Fibroblast of skin of right quadriceps (primary cell): ENCODE measurements around the gene FBXL13.
A peak's percentile ranks its signal among the peaks of the same experiment; 100 is the strongest.

Experiments used
- DNase-seq: peaks from one replicate; pipeline ENCODE4 v3.0.0-alpha.2; 2013

FBXL13 gene

GRCh38 chr7:102890292-102890970 lies 184.2 kb downstream of the FBXL13 start:
- peak; percentile 88 for DNase-seq

- DNase-seq: no peak
Measured at GRCh38 chr7:102889851-102890250, 184.7 kb downstream of the FBXL13 start.

GRCh38 chr7:102888561-102889233 lies 185.9 kb downstream of the FBXL13 start:
- DNase-seq: no peak

- peak; percentile 51 for DNase-seq
Measured at GRCh38 chr7:102883098-102883860, 191.3 kb downstream of the FBXL13 start.

- peak; percentile 99 for DNase-seq
Measured at GRCh38 chr7:102875700-102876295, 198.8 kb downstream of the FBXL13 start.

- no peak for DNase-seq
Measured at GRCh38 chr7:102874966-102875365, 199.6 kb downstream of the FBXL13 start.

GRCh38 chr7:102874166-102874829 lies 200.3 kb downstream of the FBXL13 start:
- DNase-seq: peak; percentile 87

- no peak for DNase-seq
Measured at GRCh38 chr7:102873470-102874165, 201.0 kb downstream of the FBXL13 start.

GRCh38 chr7:102872460-102872859 lies 202.1 kb downstream of the FBXL13 start:
- peak; percentile 96 for DNase-seq

- no peak for DNase-seq
Measured at GRCh38 chr7:102869195-102869594, 205.4 kb downstream of the FBXL13 start.

- no peak for DNase-seq
Measured at GRCh38 chr7:102866535-102867215, 207.9 kb downstream of the FBXL13 start.

- no peak for DNase-seq
Measured at GRCh38 chr7:102864958-102865357, 209.6 kb downstream of the FBXL13 start.

GRCh38 chr7:102860351-102860811 lies 214.2 kb downstream of the FBXL13 start:
- peak; percentile 98 for DNase-seq

GRCh38 chr7:102859799-102860125 lies 214.8 kb downstream of the FBXL13 start:
- no peak for DNase-seq

- no peak for DNase-seq
Measured at GRCh38 chr7:102859084-102859798, 215.4 kb downstream of the FBXL13 start.

GRCh38 chr7:102856036-102856435 lies 218.6 kb downstream of the FBXL13 start:
- DNase-seq: no peak

- DNase-seq: no peak
Measured at GRCh38 chr7:102849538-102849937, 225.1 kb downstream of the FBXL13 start.

- peak; percentile 86 for DNase-seq
Measured at GRCh38 chr7:102849079-102849478, 225.5 kb downstream of the FBXL13 start.

GRCh38 chr7:102845346-102845745 lies 229.2 kb downstream of the FBXL13 start:
- no peak for DNase-seq

- no peak for DNase-seq
Measured at GRCh38 chr7:102843850-102844249, 230.7 kb downstream of the FBXL13 start.

- no peak for DNase-seq
Measured at GRCh38 chr7:102842284-102842683, 232.3 kb downstream of the FBXL13 start.
